GM18951 (cell line): ENCODE measurements around the gene BBS1.

ENCODE experiments used
- POLR2A ChIP-seq: IDR thresholded peaks from 4 replicates; pipeline ENCODE4 v1.6.1; 2011; ENCODE audit warnings: mild to moderate bottlenecking; ENCODE audit not compliant: insufficient read length, insufficient read depth; ENCODE audit errors: extremely low read depth
- in situ Hi-C: fragments of 300-500 bp; cut with MboI; formaldehyde crosslinking; loops from one replicate; pipeline ENCODE4 v1.12.0; 2022; ENCODE audit warnings: low sequenced_read_pairs, mixed read lengths, inconsistent platforms; ENCODE audit not compliant: unreplicated experiment

The BBS1 gene

DNA sequence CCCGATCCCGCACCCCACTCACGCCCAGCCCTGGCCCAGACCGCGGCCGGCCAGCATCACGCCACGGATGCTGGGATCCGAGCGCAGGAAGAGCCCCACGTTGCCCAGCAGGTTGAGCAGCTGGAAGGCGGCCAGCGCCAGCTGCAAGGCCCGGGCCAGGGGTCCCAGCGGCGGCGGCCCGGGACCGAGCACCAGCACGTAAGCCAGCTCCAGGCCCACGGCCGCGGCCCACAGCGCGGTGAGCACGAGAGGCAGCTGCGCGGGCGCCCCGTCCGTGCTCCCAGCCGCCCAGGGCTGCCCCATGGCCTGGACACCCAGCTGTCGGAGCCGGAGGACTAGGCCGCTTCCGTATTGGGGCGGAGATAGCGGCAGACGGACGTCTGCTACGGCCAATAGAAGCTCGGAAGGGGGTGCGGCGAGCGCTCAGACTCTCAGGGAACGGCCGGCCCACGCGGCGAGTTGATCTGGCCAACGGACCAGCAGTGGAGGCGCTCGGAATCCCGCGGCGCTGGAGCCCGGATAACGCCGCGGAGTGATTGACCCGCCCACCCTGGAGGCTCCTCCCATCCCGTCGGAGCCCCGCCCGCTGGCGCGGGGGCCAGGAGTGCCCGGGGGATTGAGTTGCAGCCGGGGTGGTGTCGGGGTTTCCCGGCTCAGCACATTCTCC is 35.4 kb downstream of the BBS1 start, which contains the start of gene ZDHHC24:
Gene ZDHHC24, minus strand, starts transcription at position 348 of the 667 bp plus-strand sequence. Its CDS starts 45 bp downstream, at position 303.
- peak; percentile 78 for TF ChIP-seq POLR2A
- in situ Hi-C loops, result no loop called here

DNA sequence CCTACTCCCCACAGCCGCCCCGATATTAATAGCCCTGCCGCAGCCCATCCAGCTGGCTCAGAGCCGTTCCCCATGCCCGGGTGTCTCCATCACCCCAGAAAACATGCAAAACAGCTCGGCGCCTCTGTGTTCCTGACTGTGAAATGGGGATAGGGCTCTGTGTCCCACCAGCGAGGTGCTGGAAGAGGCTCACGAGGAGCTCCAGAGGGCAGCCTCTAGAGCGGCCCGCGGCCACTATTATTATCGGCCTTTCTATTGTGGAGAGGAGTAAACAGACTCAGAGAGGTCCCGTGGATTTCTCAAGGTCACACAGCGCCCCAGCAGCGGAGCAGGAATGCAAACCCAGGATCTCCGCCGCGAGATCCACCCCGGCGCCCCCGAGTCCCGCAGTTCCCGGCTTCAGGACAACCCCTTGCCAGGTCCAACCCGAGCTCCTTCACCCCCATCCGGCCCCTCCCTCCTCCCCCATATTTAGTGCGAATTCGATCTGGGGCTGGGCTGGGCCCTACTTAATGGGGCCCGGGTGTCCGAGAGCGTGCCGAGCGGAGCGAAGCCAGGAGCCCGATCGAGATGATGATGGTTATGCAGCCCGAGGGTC is 36.0 kb downstream of the BBS1 start, which contains the start of gene ACTN3:
Gene ACTN3, plus strand, starts transcription at position 536 of the 598 bp plus-strand sequence. Its CDS starts 35 bp downstream, at position 571.
- in situ Hi-C loops, result no loop called here
- TF ChIP-seq POLR2A, result no peak

- in situ Hi-C loops, result no loop called here
- no peak for TF ChIP-seq POLR2A
Observed at GRCh38 chr11:66546966-66547661, 36.7 kb downstream of the BBS1 start.

- in situ Hi-C loops, result no loop called here
- TF ChIP-seq POLR2A, result no peak
Observed at GRCh38 chr11:66547662-66548009, 37.2 kb downstream of the BBS1 start.

DNA sequence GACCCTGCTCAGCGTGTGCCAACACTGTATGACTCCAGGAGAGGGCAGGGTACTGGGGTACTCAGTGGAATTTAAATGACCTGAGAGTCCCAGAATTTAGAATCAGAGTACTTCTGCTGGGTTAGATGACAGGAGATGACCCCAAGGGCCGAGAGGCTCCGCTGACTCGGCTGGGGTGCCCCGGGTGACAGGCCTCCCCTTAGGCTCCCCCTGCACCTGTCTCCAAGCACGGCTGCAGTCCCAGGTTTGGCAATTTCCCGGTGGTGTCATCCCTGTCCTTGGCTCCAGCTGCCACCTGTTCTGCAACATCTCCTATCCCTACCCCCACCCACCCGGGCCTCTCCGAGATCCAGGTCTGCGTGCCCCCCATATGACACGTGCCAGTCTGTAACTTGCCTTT is 37.6 kb downstream of the BBS1 start:
- in situ Hi-C loops, result no loop called here
- no peak for TF ChIP-seq POLR2A

- TF ChIP-seq POLR2A, result no peak
- in situ Hi-C loops, result no loop called here
Observed at GRCh38 chr11:66548774-66549630, 38.6 kb downstream of the BBS1 start.

DNA sequence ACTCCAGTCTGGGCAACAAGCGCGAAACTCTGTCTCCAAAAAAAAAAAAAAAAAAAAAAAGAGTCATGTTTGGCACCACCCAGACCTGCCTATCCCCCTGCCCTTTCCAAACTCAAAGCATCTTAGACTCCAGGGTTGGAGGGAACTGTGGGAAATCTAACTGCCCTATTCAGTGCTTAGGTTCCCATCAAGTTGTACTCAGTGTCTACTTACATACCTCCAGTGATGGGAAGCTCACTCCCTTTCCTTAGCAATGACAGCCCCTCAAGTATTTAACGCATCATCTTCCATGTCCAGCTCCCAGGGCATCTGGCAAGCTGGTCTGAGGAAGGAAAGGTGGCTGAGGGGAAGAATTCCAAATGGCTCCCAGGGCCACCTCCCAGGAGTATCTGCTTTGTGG is 39.3 kb downstream of the BBS1 start:
- TF ChIP-seq POLR2A, result no peak

DNA sequence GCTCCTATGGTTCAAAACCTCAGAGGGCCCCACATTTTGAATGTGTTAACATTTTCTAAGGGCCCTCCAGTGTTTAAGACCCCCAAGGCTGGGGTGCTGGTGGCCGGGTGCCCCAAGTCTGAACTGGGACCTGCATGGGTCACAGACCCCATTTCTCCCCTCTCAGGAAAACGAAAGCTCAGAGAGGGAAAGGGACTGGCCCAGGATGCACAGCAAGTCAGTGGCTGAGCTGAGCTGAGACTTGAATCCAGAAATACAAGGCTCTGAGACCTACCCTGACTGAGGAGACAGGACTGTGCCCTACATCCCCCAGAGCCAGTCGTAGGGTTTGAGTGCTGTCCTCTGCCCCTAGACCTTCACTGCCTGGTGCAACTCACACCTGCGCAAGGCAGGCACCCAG is 40.5 kb downstream of the BBS1 start:
- in situ Hi-C loops, result loop anchor here (25.0 kb wide), 1 partner anchor 286 kb away; the partner anchor contains the start of gene RCE1
- TF ChIP-seq POLR2A, result no peak

More for the DNA sequence above, 39.3 kb downstream of the BBS1 start:
- in situ Hi-C loops, result loop anchor here (25.0 kb wide), 1 partner anchor 288 kb away; the partner anchor contains the start of gene RCE1

DNA sequence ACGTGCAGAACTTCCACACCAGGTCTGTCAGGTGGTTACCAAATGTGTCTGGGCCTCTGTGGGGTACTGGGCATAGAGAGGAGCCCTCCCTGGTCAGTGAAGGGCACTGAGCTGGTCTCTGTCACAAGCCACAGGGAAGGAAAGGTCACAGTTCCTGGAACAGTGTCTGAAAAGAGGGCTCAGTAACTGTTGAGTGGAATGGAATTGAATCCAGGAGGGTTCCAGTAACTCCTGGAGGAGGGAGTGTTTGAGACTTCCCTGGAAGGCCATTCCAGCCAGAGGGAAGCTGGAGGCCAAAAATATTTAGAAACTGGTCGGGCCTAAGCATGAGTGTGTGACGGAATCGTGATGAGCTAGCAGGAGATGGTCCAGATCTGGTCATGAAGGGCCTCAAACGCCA is 44.2 kb downstream of the BBS1 start:
- TF ChIP-seq POLR2A, result no peak
- in situ Hi-C loops, result loop anchor here (25.0 kb wide), 1 partner anchor 283 kb away; the partner anchor contains the start of gene RCE1

- in situ Hi-C loops, result loop anchor here (25.0 kb wide), 1 partner anchor 282 kb away; the partner anchor contains the start of gene RCE1
- TF ChIP-seq POLR2A, result no peak
Observed at GRCh38 chr11:66555416-66555815, 45.0 kb downstream of the BBS1 start.

GRCh38 chr11:66556086-66556485 is 45.7 kb downstream of the BBS1 start:
- TF ChIP-seq POLR2A, result no peak
- in situ Hi-C loops, result loop anchor here (25.0 kb wide), 1 partner anchor 281 kb away; the partner anchor contains the start of gene RCE1

- no peak for TF ChIP-seq POLR2A
- in situ Hi-C loops, result loop anchor here (25.0 kb wide), 1 partner anchor 279 kb away; the partner anchor contains the start of gene RCE1
Observed at GRCh38 chr11:66557733-66558326, 47.4 kb downstream of the BBS1 start.
